ENCODE data around the gene RASGEF1B.

DNA sequence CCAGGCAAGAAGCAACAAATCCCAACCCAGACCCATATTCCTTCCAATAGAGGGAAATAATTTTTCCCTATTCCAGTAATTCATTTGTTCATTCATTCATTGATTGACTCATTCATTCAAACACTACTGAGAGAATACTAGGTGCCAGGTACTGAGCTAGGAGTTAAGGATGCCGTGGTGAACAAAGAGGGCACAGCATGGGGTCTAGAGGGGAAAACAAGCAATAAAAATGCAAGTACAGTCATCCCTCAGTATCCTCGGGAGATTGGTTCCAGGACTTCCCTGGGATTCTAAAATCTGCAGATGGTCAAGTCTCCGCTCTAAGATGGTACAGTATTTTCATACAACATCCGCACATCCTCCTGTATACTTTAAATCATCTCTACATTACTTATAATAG lies 18.7 kb downstream of the RASGEF1B start:
- TF ChIP-seq POLR2A (IDR thresholded peaks at IDR 0.05) = no peak
- TF ChIP-seq, protein P1, sequence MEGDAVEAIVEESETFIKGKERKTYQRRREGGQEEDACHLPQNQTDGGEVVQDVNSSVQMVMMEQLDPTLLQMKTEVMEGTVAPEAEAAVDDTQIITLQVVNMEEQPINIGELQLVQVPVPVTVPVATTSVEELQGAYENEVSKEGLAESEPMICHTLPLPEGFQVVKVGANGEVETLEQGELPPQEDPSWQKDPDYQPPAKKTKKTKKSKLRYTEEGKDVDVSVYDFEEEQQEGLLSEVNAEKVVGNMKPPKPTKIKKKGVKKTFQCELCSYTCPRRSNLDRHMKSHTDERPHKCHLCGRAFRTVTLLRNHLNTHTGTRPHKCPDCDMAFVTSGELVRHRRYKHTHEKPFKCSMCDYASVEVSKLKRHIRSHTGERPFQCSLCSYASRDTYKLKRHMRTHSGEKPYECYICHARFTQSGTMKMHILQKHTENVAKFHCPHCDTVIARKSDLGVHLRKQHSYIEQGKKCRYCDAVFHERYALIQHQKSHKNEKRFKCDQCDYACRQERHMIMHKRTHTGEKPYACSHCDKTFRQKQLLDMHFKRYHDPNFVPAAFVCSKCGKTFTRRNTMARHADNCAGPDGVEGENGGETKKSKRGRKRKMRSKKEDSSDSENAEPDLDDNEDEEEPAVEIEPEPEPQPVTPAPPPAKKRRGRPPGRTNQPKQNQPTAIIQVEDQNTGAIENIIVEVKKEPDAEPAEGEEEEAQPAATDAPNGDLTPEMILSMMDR (IDR thresholded peaks at IDR 0.05) = no peak

All from thyroid gland (tissue), 4 donors.